SH-SY5Y (cell line): ENCODE results near the gene MARK1.

ENCODE experiments used
- GATA2 ChIP-seq: IDR thresholded peaks from 2 replicates; pipeline ENCODE4 v1.6.1; 2011; ENCODE audit warnings: mild to moderate bottlenecking, low read depth, low read length
- GATA3 ChIP-seq: IDR thresholded peaks from 2 replicates; pipeline ENCODE4 v1.6.1; 2011; ENCODE audit warnings: low read depth, mild to moderate bottlenecking, low read length, moderate library complexity

GRCh38 chr1:220594356-220594755, 66.4 kb downstream of the MARK1 start:
- TF ChIP-seq GATA3 (no peak), GATA2 (no peak)
